ENCODE data around the gene RAB11FIP4.
A peak's percentile ranks its signal among the peaks of the same experiment; 100 is the strongest.

Gene RAB11FIP4

DNA sequence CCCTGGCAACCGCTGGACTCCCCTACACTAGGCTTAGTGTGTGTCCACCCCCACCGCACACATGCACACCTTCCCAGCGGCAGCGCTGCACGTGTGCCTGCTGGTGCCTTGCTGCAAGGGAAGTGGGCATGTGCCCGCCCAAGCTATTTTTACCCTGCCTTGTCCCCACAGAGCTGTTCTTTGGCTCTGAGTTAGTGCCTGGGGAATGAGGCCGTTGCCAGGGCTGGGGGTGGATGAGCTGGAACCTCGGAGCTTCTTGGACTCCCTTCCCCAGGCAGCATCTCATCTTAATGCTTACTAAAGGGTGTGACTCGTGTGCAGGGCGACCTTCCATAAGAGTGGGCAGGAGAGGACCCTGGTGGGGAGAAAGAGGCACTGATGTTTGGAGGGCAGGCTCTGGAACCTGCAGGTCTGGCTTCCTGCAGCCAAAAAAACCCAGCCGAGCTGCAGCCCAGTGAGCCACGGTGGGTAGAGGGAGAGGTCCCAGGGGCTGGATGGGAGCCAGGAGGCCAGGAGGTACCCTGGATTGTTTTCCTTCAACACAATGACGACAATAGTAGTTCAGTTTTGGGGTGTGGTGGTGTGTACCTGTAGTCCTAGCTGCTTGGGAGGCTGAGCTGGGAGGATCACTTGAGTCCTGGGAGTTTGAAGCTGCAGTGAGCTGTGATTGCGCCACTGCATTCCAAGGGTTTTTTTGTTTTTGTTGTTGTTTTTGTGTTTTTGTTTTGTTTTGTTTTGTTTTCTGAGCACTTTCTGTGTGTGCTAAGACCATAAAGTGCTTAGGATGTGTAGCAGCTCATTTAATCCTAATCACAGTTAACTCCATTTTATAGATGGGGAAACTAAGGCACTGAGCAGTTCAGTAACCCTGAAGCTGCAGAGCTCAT, 119.1 kb downstream of the RAB11FIP4 start:
- peak in 9 of 10 donors; percentile 50 to 97 (median 87) for DNase-seq
- intact Hi-C loops (cut with DNase I), result no loop called here

DNA sequence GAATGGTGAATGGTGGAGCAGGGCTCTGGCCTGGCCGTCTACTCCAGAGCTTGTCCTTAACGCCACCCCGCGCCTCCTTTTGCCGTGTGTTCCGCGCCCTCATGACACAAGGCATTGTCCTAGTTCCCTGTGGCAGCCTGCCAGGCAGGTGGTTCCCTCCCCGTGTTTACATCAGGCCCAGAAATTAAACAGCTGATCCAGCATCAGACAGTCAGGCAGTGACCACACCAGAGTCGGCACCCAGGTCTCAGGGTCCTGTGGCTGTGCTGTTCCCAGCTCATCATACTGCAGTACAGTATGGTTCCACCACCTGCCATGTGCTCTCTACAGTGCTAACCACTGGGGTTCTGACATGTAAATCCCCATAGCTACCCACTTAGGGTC, 119.7 kb downstream of the RAB11FIP4 start:
- DNase-seq, result peak in 4 of 10 donors; percentile 49 to 89 (median 72)
- intact Hi-C loops (cut with DNase I), result no loop called here

DNA sequence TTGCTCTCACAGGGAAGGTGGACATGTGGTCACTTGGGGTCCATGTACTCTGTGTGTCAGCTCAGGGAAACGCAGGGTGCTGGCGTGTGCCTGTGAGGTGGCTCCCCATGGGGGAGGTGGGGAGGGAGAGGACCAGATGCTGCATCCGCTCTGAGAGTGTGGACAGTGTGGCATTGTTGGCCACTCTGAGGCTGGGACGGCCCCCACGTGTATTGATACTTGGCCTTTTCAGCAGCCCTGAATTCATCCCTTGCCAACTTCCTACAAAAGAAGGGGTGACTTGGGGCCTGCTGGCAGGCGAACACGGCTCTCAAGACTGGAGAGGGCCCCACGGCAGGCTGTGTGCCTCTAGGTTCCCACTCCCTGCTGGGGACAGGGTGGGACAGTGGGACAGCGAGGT, 120.1 kb downstream of the RAB11FIP4 start:
- intact Hi-C loops (cut with DNase I), result no loop called here
- peak in 8 of 10 donors; percentile 48 to 94 (median 65) for DNase-seq

DNA sequence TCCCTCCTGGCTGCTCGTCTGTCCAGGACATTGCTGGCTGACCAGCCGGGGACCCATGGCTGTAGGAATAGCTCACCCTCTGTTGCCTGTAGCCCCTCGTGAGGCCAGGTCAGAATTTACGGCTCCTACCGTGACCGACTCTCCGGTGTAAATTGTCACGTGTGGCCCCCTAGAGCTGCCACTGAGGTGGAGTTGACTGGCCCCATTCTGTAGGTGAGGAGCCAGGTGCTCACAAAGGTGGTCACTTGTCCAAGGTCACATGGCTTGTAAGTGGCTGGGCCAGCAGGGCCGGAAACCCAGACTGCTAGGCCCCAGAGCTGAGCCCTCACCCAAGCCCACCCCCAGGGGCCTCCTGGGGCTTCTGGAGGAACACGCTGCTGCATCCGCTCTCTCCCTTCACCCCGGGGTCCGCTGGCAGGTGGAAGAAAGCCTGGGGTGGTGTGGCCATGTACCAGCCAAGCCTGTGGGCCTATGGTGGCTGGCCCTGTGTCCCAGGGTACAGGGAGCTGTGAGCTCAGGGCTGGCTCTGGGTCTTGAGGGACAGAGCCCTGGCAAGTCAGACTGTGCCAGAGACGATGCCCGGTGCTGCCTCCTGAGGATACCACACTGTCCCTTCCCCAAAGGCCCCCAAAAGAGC, 120.7 kb downstream of the RAB11FIP4 start:
- intact Hi-C loops (cut with DNase I), result no loop called here
- peak in 3 of 10 donors; percentile 60 to 79 (median 78) for DNase-seq

DNA sequence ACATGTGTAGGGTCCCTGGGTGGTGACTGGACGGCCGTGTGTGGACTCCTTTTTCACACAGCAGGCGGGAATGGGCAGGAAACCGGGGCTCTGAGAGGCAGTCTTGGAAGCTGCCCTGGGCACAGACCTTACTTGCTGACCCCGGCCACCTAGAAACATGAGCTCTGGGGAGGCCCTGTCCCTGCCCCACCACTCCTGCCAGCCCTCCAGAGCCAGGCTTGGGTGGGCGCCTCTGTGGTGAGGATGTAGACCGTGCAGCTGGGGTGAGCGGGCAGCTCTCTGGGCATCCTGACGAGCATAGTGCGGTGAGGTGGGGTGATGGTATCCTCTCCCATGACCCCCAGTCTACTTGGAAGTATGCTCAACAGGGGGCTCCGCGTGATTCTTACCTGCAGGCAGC, 121.3 kb downstream of the RAB11FIP4 start:
- DNase-seq, result peak in 3 of 10 donors; percentile 65 to 81 (median 79)
- intact Hi-C loops (cut with DNase I), result no loop called here

DNA sequence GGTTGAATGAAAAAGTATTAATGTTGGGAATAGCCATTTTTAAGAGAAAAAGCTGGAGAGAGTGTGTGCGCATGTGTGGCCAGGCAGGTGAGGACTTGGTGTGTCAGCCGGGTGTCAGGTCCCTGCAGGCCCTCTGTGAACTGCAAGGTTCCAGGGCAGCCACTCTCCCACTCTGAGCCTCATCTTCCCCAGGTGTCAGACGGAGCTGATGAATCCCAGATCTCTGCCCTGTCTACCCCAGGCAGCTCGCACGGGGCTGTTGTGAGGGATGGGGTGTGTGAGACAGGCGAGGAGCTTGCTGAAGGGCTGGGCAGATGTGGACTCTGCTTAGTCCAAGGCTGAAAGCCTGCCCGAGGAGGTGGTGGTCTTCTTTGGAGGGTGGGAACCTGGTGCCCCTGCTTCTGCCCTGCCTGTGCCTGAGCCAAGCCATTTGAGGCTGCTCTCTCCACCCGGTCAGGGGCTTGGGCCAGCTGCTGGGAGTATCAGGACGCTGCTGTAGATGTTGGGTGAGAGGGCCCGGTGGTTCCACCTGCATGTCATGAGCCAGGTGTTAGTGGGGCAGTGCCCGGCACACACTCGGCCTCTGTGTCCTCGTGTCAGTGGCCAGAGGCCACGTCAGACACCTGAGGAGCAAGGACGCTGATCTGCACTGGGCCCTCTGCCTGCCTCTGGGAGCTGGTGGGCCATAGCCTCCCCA, 122.4 kb downstream of the RAB11FIP4 start:
- intact Hi-C loops (cut with DNase I), result no loop called here
- peak in 3 of 10 donors; percentile 52 to 83 (median 78) for DNase-seq

DNA sequence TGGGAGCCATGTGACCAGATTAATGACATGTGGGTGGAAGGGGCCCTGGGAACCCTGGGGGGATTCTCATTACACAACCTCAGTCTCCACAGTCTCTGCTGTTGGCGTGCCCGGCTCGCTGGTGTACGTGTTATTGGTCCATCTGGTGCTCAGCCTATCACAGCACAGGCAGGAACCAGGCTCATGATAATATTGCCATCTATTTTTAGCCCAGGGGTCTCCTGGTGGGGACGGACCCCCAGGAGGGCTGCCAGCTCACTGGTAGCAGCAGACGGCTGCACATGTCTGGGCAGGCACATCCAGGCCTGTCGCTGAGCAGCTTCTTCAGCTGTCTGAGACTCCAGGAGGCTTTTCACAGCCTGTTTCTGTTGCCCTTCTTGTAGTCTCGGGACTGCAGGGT, 123.8 kb downstream of the RAB11FIP4 start:
- intact Hi-C loops (cut with DNase I), result no loop called here
- DNase-seq, result peak in 3 of 10 donors; percentile 43 to 67 (median 47)

DNA sequence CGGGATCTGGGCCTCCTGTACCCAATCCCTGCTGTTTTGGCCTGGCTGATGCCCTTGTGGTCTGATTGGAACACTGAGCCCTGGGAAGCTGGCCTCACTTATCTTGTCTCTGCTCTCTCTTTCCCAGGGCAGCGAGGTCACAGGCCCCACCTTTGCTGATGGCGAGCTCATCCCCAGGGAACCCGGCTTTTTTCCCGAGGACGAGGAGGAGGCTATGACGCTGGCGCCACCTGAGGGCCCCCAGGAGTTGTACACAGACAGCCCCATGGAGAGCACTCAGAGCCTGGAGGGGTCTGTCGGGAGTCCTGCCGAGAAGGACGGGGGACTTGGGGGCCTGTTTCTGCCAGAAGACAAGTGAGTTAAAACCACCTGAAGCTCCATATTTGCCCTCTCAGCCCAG, 126.0 kb downstream of the RAB11FIP4 start:
- peak in 3 of 10 donors; percentile 71 to 85 (median 81) for DNase-seq
- intact Hi-C loops (cut with DNase I), result no loop called here

DNA sequence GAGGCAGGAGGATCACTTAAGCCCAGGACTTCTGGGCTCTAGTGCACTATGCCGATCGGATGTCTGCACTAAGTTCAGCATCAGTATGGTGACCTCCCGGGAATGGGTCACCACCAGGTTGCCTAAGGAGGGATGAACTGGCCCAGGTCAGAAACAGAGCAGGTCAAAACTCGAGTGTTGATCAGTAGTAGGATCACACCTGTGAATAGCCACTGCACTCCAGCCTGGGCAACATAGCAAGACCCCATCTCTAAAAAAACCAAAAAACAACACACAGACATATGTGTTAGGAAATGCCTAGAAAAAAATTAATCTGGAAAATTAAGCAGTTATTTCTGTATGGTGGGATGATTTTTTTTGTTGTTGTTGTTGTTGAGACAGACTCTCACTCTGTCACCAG, 127.0 kb downstream of the RAB11FIP4 start:
- DNase-seq, result peak in 2 of 10 donors; percentile 13 to 21
- intact Hi-C loops (cut with DNase I), result no loop called here

DNA sequence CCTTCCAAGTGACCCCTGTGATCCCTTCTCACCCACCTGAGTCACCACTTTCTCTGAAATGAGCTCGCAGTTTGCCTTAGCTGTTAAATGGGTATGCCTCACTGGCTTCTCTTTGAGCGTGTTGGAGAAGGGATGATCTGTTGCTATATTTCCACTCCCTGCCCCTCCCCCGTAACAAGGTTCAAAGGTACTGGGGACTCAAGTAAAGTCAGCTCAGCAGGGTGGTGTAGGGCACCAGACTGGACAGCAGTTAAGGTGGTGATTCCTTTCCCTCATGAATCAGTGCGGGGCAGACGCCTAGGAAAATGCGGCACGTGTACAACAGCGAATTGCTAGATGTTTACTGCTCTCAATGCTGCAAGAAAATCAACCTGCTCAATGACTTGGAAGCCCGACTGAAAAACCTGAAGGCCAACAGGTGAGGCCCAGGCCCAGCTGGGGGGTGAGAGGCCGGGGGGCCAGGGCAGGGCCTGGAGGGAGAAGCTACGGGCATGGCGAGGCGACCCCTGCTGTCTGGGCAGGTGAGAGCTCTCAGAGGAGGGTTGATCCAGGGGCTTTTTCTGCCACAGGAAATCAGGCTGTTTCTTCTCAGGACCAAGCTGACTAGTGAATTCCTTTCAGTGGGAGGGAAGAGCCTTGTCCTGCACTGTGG, 130.3 kb downstream of the RAB11FIP4 start:
- peak in 2 of 10 donors; percentile 25 to 43 for DNase-seq
- intact Hi-C loops (cut with DNase I), result no loop called here

DNA sequence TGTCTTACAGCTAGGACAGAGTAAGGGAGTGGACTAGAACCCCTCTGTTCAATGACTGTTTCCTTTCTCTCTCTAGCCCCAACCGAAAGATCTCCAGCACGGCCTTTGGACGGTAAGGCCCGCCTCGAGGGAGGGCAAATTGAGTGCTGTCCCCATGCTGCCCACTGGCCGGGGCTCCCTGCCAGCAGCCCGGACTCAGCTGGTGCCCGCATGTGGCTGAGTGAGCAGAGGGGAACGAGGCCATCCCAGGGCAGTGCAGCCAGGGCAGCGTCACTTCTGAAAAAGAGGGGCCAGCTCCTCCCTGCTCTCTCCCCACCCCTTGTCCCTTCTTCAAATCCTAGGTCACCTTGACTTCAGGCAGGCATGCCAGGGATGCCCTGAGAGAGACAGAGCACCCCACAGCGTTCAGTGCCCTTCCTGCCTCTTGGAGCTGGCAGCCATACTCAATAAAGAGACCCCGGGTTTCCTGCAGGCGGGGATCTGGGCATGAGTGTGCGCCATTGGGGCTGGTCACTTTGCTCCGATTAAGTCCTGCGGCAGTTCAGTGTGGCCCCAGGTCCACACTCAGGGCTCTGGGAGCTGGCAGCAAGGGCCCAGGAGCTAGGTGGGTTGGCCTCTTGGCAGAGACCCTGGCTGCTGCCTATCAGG, 130.9 kb downstream of the RAB11FIP4 start:
- intact Hi-C loops (cut with DNase I), result no loop called here
- peak in 4 of 10 donors; percentile 42 to 91 (median 82) for DNase-seq

DNA sequence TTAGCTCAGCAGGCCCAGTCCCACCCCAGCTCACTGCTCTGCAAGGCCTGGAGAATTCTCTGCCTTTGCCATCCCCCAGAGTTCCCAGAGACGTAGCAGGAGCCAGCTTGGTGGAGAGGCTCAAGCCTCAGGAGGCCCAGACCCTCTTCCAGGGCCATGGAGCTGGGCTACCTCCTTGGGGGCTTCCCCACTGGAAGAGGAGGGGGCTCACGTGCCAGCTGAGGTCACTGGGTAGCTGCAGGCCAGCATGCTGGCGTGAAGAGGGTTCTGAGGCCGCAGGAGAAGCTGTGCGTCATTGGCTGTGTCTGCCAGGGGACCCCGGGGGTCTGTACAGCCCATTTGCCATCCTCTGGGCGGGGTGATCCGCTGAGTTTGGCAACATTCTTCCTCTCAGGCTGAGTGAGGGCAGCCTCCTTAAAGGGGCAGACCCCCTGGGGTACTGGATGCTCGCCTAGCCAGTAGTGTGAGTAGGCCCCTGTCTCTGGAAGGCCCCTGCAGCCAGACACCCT, 131.6 kb downstream of the RAB11FIP4 start:
- peak in 3 of 10 donors; percentile 29 to 59 (median 59) for DNase-seq
- intact Hi-C loops (cut with DNase I), result no loop called here

DNA sequence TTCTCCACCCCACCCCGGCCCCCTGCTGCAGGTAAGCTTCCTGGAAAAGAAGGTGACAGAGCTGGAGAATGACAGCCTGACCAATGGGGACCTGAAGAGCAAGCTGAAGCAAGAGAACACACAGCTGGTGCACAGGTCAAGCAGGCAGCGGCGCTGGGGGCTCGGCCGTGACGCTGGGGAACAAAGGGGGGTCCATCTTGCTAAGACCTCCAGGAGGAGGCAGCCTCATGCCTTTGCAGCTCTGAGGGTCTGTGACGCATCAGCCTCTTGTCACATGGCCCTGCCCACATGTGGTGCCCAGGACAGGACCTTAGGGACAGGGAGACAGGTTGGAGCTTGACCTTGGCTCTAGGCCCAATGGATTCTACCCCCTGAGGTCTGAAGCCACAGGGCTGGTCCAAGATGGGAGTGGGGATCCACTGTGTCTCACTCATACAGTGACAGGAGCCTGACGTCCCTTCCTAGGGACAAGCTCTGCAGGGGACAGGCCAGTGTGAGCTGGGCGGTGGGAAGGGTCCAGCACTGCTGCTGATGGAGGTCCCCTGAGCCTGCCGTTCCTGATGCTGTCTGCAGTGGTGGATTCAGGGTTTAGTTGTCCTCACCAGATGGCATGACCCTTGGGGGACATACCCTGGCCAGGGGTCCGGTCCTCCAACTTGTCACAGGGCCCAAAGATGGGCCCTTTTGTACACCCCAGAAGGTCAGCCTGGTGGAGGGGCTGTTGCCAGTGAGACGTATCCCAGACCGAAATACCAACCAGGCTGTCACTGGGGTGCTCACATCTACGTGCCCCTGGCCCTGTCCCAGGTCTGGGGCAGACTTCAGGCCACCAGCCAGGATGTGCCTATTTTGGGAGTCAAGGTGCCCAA, 132.6 kb downstream of the RAB11FIP4 start:
- intact Hi-C loops (cut with DNase I), result loop anchor here (2.0 kb wide), 1 partner anchor 135 kb away; no protein-coding TSS in a partner anchor
- peak in 3 of 10 donors; percentile 39 to 85 (median 82) for DNase-seq

DNA sequence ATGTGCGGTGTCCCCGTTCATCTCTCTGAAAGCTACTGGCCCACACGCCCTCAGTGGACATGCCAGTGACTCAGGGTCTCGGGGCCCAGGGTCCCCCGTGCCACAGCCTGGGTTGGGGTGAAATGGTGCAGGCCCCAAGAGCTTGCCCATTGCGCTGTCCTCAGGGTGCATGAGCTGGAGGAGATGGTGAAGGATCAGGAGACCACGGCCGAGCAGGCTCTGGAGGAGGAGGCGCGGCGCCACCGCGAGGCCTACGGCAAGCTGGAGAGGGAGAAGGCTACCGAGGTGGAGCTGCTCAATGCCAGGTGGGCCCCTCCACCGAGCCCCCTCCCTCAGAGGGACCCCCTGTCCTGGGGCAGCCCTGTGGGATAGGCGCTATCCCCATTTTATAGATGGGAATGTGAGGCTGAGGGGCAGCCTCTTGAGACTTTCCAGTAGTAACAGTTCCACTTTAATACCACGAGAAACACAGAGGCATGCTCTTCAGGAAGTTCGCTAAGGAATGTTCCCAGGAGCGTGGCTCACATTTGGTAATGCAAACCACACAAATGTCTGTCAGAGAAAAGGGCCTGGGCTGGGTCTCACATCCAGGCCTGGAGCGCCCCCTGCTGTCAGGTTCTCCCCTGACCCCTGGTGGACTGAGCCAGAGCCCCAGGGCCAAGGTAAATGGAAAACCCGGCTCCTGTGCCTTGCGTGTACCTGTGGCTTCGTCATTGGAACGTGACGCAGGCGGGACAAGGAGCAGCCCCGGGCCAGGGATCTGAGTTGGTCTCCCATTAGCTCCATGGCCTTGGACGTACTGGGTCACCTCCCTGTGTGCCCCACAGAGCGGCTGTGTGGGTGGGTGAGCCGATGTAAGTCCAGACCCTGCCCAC, 133.7 kb downstream of the RAB11FIP4 start:
- intact Hi-C loops (cut with DNase I), result loop anchor here (1.0 to 2.0 kb wide), 2 partner anchors 88 to 136 kb away; no protein-coding TSS in a partner anchor
- DNase-seq, result peak; percentile 70 to 97 (median 92)

DNA sequence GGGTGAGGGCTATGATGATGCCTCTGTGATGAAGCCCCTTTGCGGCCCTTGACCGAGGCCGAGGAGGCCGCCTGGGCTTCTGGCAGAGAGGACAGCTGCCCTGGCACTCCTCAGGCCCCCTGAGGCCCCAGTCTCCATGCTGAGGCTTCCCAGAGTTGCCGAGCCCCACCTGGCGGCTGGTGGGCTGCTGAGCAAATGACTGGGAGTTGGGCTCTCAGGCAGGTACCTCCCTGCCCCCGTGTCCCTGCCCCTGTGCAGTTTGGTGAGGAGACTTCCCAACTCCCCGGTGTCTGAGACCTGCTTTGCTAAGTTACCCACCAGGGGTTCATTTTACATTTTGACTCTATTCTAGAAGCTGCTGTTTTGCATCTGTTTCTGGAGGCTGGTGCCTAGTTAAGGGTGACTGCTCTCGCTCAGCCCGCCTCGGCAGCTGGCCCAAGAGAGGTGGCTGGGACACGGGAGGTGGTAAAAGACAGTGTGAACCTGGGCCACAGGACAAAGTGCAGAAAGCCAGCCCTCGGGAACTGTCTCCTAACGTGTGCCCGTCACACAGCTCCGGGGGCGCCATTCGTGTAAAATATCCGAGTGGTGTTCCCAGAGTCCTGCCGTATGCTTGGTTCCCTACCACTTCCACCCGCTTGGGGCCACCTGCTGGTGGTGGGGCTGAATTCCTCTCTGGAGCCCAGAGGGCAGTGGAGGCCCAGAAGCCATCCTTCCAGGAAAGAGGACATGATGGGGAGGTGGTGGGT, 134.5 kb downstream of the RAB11FIP4 start:
- DNase-seq, result peak in 8 of 10 donors; percentile 41 to 94 (median 68)
- intact Hi-C loops (cut with DNase I), result loop anchor here (1.0 to 2.0 kb wide), 2 partner anchors 89 to 137 kb away; no protein-coding TSS in a partner anchor

DNA sequence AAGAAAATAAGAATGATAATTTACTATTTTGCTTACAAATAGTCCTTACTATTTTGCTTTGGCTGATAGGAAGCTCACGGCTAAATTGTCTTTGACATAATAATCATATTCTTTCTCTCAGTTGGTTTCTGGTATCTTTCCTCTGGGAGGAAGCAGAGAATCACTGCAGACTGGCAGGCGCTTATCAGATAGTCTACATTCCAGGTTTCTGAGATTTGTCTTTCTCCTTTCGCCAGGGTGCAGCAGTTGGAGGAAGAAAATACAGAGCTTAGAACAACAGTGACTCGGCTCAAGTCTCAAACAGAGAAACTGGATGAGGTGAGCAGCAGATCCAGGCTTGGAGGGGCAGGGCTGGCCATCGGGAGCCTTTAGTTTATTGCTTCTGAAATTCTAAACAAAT, 136.1 kb downstream of the RAB11FIP4 start:
- peak in 2 of 10 donors; percentile 37 to 53 for DNase-seq
- intact Hi-C loops (cut with DNase I), result no loop called here
